Liver (tissue), 9 donors: Measurements from ENCODE around the gene SIGLEC7. TPM values are rescaled to one million over a fixed set of nuclear protein-coding genes. Genes with fewer than 3 reads are reported as not detected.

ENCODE experiments used
- DNase-seq: peaks from one replicate; pipeline ENCODE4 v3.0.0-alpha.2; 2017; ENCODE audit warnings: low spot score
- H3K27ac ChIP-seq, 2 donors: one replicate each; pipeline ENCODE4 v1.7.0; 2013; ENCODE audit warnings: inconsistent platforms in 2 of 2, low read length in 2 of 2, control low read depth in 1 of 2, low read depth in 1 of 2, mild to moderate bottlenecking in 1 of 2
- H3K27me3 ChIP-seq, 4 donors: one replicate each; pipeline versions ENCODE4 v1.6.1 to v1.7.0; 2013; ENCODE audit warnings: low read length in 3 of 4, inconsistent platforms in 1 of 4, mild to moderate bottlenecking in 1 of 4, moderate library complexity in 1 of 4; ENCODE audit not compliant: control insufficient read depth in 4 of 4, insufficient read depth in 4 of 4
- H3K36me3 ChIP-seq, 4 donors: one replicate each; pipeline versions ENCODE4 v1.6.1 to v1.7.0; 2013; ENCODE audit warnings: low read length in 3 of 4, mild to moderate bottlenecking in 3 of 4, low read depth in 1 of 4, moderate library complexity in 1 of 4; ENCODE audit not compliant: control insufficient read depth in 4 of 4, insufficient read depth in 3 of 4
- H3K4me1 ChIP-seq, 4 donors: one replicate each; pipeline versions ENCODE4 v1.6.1 to v1.7.0; 2013; ENCODE audit warnings: low read length in 3 of 4, mild to moderate bottlenecking in 3 of 4, moderate library complexity in 1 of 4; ENCODE audit not compliant: control insufficient read depth in 4 of 4, insufficient read depth in 4 of 4
- H3K4me3 ChIP-seq, 3 donors: one replicate each; pipeline versions ENCODE4 v1.6.1 to v1.7.0; 2013; ENCODE audit warnings: low read length in 3 of 3, control low read depth in 1 of 3, low read depth in 1 of 3, mild to moderate bottlenecking in 1 of 3
- H3K9ac ChIP-seq, 2 donors: one replicate each; pipeline ENCODE4 v1.7.0; 2013; ENCODE audit warnings: low read length in 2 of 2, mild to moderate bottlenecking in 2 of 2, moderate library complexity in 2 of 2, control low read depth in 1 of 2, low read depth in 1 of 2
- H3K9me3 ChIP-seq, 4 donors: one replicate each; pipeline versions ENCODE4 v1.6.1 to v1.7.0; 2013; ENCODE audit warnings: low read length in 3 of 4; ENCODE audit not compliant: control insufficient read depth in 4 of 4
- CTCF ChIP-seq: fragments of 150-350 bp; IDR thresholded peaks from 2 replicates; pipeline ENCODE4 v1.5.1; 2017; ENCODE audit warnings: improper control_type of control experiment, low read depth, low read length; ENCODE audit not compliant: missing input control
- EGR1 ChIP-seq, 2 donors: IDR thresholded peaks; 2 replicates each; pipeline ENCODE4 v1.6.1; 2016 to 2018; ENCODE audit warnings: antibody characterized with exemption in 2 of 2, low read depth in 2 of 2
- FOXA1 ChIP-seq: IDR thresholded peaks from 2 replicates; pipeline ENCODE4 v1.6.1; 2016; ENCODE audit warnings: antibody characterized with exemption
- FOXA2 ChIP-seq: IDR thresholded peaks from 2 replicates; pipeline ENCODE4 v1.6.1; 2016; ENCODE audit warnings: antibody characterized with exemption
- GABPA ChIP-seq, 2 donors: IDR thresholded peaks in 1 of 2; conservative IDR thresholded peaks in 1 of 2; 2 replicates each; pipeline ENCODE4 v1.6.1; 2016; ENCODE audit warnings: antibody characterized with exemption in 2 of 2, mild to moderate bottlenecking in 1 of 2, moderate library complexity in 1 of 2
- HNF4G ChIP-seq: IDR thresholded peaks from 2 replicates; pipeline ENCODE4 v1.6.1; 2016; ENCODE audit warnings: antibody characterized with exemption
- JUND ChIP-seq, 2 donors: IDR thresholded peaks; 2 replicates each; pipeline ENCODE4 v1.6.1; 2016; ENCODE audit warnings: antibody characterized with exemption in 2 of 2
- MAX ChIP-seq: IDR thresholded peaks from 2 replicates; pipeline ENCODE4 v1.6.1; 2016; ENCODE audit warnings: antibody characterized with exemption
- NR2F2 ChIP-seq: IDR thresholded peaks from 2 replicates; pipeline ENCODE4 v1.6.1; 2016; ENCODE audit warnings: antibody characterized with exemption
- REST ChIP-seq: IDR thresholded peaks from 2 replicates; pipeline ENCODE4 v1.6.1; 2016; ENCODE audit warnings: antibody characterized with exemption, mild to moderate bottlenecking
- RXRA ChIP-seq, 2 donors: IDR thresholded peaks; 2 replicates each; pipeline ENCODE4 v1.6.1; 2017 to 2018; ENCODE audit warnings: antibody characterized with exemption in 2 of 2, mild to moderate bottlenecking in 1 of 2
- SP1 ChIP-seq: IDR thresholded peaks from 2 replicates; pipeline ENCODE4 v1.6.1; 2018; ENCODE audit warnings: antibody characterized with exemption, mild to moderate bottlenecking
- YY1 ChIP-seq: IDR thresholded peaks from 2 replicates; pipeline ENCODE4 v1.6.1; 2016; ENCODE audit warnings: antibody characterized with exemption, mild to moderate bottlenecking
- WGBS: extraction: QIAGEN DNeasy Blood & Tissue Kit; methylation state at CpG from one replicate; pipeline ENCODE4 v1.1.7; 2013; 5-methylcytosine and 5-hydroxymethylcytosine counted together
- polyA plus RNA-seq, 2 donors: library from polyadenylated mRNA; stranded (reverse) in 1 of 2; unstranded in 1 of 2; fragments of 200-250 nt in 1 of 2; fragments of >200 nt in 1 of 2; fragmentation: Nextera tagmentation in 1 of 2; extraction: Ambion mirVana in 1 of 2; gene quantifications; one replicate each; pipeline versions ENCODE4 v1.2.1 to v1.2.3, GENCODE V29; 2013 to 2015
- total RNA-seq, 2 donors: library from RNA; depleted of rRNA; stranded (reverse); fragments of >200 nt; gene quantifications; one replicate each; pipeline ENCODE4 v1.2.3, GENCODE V29; 2014
- donor health status: healthy.
- donor health status: healthy.
- donor health status: healthy.
- donor health status: healthy.
- donor health status: healthy.

Gene SIGLEC7
- total and polyA plus RNA-seq, 4 donors: 2.7 to 4.8 (median 3.9) TPM

- no peak for TF ChIP-seq MAX
- no peak for TF ChIP-seq YY1
- TF ChIP-seq EGR1 (IDR thresholded peaks at IDR 0.05; ENCODE audit: low read depth in 2 of 2): no peak
- no peak for TF ChIP-seq NR2F2
- TF ChIP-seq SP1: no peak
- Histone ChIP-seq H3K9me3 (peaks cover 0 to 2% (median 0%) of the 10 kb centered on the region in 4 donors), H3K27me3 (peaks cover 0 to 4% (median 0%) of the 10 kb centered on the region in 4 donors), H3K9ac (no peak overlapping the region), H3K36me3 (no peaks in the 10 kb centered on the region), H3K4me1 (no peaks in the 10 kb centered on the region), H3K4me3 (no peak overlapping the region), H3K27ac (no peak overlapping the region)
- 67% methylated on average over 8 of the region's 8 CpGs for WGBS
- DNase-seq: no peak
These were observed 41.5 kb downstream of the SIGLEC7 start for GRCh38 chr19:51183629-51184028.

- TF ChIP-seq RXRA (IDR thresholded peaks at IDR 0.05) (no peak), GABPA (IDR thresholded peaks at IDR 0.05 in 1 of 2, conservative IDR thresholded peaks at IDR 0.05 in 1 of 2) (no peak), YY1 (no peak), CTCF (no peak), REST (no peak), MAX (no peak), NR2F2 (no peak), FOXA1 (no peak), HNF4G (no peak), JUND (IDR thresholded peaks at IDR 0.05) (no peak), FOXA2 (no peak), EGR1 (IDR thresholded peaks at IDR 0.05; ENCODE audit: low read depth in 2 of 2) (no peak)
- Histone ChIP-seq H3K4me3 (no peak overlapping the region), H3K27ac (no peak overlapping the region), H3K9me3 (peaks cover 0 to 2% (median 0%) of the 10 kb centered on the region in 4 donors), H3K9ac (no peak overlapping the region), H3K4me1 (no peaks in the 10 kb centered on the region), H3K27me3 (peaks cover 0 to 4% (median 0%) of the 10 kb centered on the region in 4 donors), H3K36me3 (no peaks in the 10 kb centered on the region)
- 78% methylated on average over 25 of the region's 25 CpGs for WGBS
- DNase-seq: peak; percentile 20
These were observed 43.2 kb downstream of the SIGLEC7 start for GRCh38 chr19:51185069-51185867.
